ENCODE data around the gene TRIM7. TPM values are rescaled to one million over a fixed set of nuclear protein-coding genes. Genes with fewer than 3 reads are reported as not detected.

The TRIM7 gene
- total RNA-seq, 1 donor from 2014 or later: 6.4 TPM

DNA sequence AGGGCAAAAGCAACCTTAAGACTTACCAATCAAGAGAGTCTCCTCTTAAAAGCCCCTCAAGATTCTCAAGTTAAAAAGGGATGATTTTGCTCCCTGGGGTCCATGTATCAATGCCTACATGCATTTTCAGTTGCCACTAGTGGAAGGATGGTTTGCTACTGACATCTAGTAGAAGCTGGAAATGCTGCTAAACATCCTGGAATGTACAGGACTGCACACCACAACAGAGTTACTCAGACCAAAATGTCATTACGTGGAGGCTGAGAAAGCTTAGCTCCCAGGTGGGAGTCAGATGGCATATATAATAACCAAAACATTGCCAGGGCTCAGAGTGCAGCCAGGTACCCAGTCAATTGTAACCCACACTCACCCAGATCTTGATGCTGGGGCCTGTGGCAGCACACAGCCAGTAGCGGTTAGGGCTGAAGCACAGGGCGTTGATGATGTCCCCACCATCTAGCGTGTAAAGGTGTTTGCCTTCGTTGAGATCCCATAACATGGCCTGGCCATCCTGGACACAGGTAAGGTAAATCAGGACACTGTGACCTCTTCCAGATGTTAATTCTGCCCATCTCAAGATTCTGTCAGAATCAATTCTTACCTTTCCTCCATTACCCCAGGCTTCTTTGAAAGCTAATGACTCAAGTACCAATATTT lies 32.9 kb upstream of the TRIM7 start:
- DNase-seq: no peak
- Histone ChIP-seq H3K9me3 (replicated peaks) (no peaks in the 10 kb centered on the region), H3K4me1 (peaks cover 33% of the 10 kb centered on the region), H3K27me3 (ENCODE audit: low read depth) (no peaks in the 10 kb centered on the region), H3K27ac (replicated peaks) (no peak overlapping the region), H3K36me3 (peaks cover 93% of the 10 kb centered on the region), H3K4me3 (no peak overlapping the region)
- TF ChIP-seq, protein P1, sequence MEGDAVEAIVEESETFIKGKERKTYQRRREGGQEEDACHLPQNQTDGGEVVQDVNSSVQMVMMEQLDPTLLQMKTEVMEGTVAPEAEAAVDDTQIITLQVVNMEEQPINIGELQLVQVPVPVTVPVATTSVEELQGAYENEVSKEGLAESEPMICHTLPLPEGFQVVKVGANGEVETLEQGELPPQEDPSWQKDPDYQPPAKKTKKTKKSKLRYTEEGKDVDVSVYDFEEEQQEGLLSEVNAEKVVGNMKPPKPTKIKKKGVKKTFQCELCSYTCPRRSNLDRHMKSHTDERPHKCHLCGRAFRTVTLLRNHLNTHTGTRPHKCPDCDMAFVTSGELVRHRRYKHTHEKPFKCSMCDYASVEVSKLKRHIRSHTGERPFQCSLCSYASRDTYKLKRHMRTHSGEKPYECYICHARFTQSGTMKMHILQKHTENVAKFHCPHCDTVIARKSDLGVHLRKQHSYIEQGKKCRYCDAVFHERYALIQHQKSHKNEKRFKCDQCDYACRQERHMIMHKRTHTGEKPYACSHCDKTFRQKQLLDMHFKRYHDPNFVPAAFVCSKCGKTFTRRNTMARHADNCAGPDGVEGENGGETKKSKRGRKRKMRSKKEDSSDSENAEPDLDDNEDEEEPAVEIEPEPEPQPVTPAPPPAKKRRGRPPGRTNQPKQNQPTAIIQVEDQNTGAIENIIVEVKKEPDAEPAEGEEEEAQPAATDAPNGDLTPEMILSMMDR (IDR thresholded peaks at IDR 0.05; ENCODE audit: borderline replicate concordance): no peak
- intact Hi-C loops (cut with micrococcal nuclease): no loop called here

DNA sequence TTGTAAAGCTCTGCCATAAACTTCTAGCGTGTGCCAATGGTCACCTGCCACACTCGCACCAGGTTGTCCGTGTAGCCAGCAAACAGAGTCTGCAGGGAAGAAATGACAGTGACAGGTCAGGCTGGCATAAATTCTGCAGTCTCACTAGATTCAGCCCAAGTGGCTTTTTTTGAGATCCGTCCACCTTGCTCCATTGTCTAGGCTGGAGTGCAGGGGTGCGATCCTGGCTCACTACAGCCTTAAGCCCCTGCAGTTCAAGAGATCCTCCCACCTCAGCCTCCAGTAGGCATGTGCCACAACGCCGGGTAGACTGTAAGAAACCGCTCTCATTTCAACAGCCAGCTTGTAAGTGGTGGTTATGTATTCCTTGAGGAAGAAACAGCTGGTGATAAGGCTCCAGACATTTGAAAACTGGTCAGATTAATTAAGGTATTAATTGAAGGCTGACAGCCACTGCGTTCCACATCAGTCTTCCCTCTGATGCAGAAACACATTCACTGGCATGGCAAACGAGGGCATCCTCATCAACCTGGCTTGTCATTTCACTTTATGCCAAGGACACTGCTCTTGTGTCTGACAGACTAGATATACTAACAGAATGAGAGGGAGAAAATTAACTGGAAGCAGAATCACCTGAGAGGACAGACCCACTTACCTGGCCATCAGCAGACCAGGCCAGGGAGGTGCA lies 32.1 kb upstream of the TRIM7 start:
- H3K27ac ChIP-seq (replicated peaks): no peak overlapping the region
- TF ChIP-seq, protein P1 (IDR thresholded peaks at IDR 0.05; ENCODE audit: borderline replicate concordance): no peak
- H3K4me1 ChIP-seq: peaks cover 26% of the 10 kb centered on the region
- peaks cover 99% of the 10 kb centered on the region for H3K36me3 ChIP-seq
- H3K27me3 ChIP-seq (ENCODE audit: low read depth): no peaks in the 10 kb centered on the region
- H3K4me3 ChIP-seq: no peak overlapping the region
- intact Hi-C loops (cut with micrococcal nuclease): no loop called here
- no peaks in the 10 kb centered on the region for H3K9me3 ChIP-seq (replicated peaks)
- no peak for DNase-seq

DNA sequence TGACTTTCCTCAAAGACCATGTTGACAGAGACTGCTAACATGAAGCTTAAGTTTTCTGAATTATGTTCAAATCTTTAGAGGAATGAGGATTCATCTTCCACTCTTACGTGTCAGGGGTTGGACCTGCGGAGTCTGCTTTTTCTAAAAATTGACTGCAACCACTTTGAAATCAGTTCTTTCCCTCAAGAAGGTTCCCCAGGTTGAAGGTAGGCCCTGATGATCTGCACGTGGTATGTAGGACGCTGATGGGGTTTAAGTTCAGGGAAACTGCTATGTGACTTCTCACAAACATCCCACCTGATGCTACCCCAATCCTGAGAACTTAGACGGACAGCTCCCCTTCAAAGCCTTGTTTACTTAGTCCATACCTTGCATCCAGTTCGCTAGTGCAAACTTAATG lies 31.5 kb upstream of the TRIM7 start:
- H3K9me3 ChIP-seq (replicated peaks): no peaks in the 10 kb centered on the region
- no peak overlapping the region for H3K27ac ChIP-seq (replicated peaks)
- TF ChIP-seq, protein P1 (IDR thresholded peaks at IDR 0.05; ENCODE audit: borderline replicate concordance): no peak
- no peaks in the 10 kb centered on the region for H3K27me3 ChIP-seq (ENCODE audit: low read depth)
- no peak for DNase-seq
- H3K4me1 ChIP-seq: peaks cover 19% of the 10 kb centered on the region
- H3K36me3 ChIP-seq: peaks cover 99% of the 10 kb centered on the region
- no peak overlapping the region for H3K4me3 ChIP-seq
- intact Hi-C loops (cut with micrococcal nuclease): no loop called here

DNA sequence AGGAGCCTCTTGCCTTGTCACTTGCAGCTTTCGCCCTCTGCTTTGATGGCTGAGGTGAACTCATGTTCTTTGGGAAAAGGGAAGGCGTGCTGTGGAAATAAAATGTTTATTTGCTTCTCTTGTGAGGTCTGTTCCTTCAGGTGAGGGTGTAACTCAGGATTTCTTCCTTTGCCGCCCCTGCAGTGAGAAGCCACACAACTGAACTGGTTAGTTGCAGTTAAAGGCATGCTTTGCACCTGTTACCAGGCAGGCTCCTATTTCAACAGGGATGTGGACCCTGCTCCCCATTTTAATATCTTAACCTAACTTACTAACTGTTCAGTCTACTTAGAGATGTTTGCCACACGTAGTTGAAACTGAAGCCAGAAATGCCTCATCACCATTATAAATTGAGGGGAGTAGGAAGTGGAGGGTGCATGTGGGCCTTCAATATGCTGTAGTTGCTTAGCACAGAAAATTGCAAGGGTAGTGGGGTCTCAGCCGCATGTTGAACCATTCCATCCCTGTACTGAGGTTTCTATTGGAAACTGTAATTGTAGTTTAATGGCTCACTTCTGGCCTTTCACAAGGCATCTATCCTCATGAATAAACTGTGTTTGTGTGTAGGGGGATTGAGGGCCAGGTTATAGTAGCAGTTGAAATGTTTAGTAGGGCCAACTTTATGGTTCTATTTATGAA lies 30.8 kb upstream of the TRIM7 start:
- Histone ChIP-seq H3K27me3 (ENCODE audit: low read depth) (no peaks in the 10 kb centered on the region), H3K27ac (replicated peaks) (no peak overlapping the region), H3K36me3 (peaks cover 99% of the 10 kb centered on the region), H3K4me3 (no peak overlapping the region), H3K4me1 (peaks cover 13% of the 10 kb centered on the region), H3K9me3 (replicated peaks) (no peaks in the 10 kb centered on the region)
- intact Hi-C loops (cut with micrococcal nuclease): no loop called here
- TF ChIP-seq, protein P1 (IDR thresholded peaks at IDR 0.05; ENCODE audit: borderline replicate concordance): no peak
- DNase-seq: no peak

DNA sequence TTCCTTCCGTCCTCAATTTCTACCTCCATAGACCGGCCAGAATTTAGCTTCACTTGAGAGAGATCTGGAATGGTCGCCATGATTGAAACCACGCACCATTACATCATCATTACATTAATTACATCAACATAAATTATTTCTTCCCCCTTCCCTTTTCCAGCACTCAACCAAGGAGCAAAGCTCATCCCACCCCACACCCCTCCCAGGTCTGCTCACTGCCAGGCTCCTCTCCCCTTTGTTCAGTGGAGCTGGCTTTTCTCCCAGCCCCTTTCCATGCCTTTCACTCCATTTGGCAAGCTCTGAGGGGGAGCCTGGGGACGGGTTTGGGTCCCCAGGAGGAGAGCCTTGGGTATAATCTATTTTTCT lies 30.3 kb upstream of the TRIM7 start:
- H3K9me3 ChIP-seq (replicated peaks): no peaks in the 10 kb centered on the region
- no peak overlapping the region for H3K4me3 ChIP-seq
- TF ChIP-seq, protein P1 (IDR thresholded peaks at IDR 0.05; ENCODE audit: borderline replicate concordance): no peak
- DNase-seq: no peak
- no peaks in the 10 kb centered on the region for H3K27me3 ChIP-seq (ENCODE audit: low read depth)
- H3K27ac ChIP-seq (replicated peaks): no peak overlapping the region
- peaks cover 96% of the 10 kb centered on the region for H3K36me3 ChIP-seq
- peaks cover 8% of the 10 kb centered on the region for H3K4me1 ChIP-seq
- intact Hi-C loops (cut with micrococcal nuclease): no loop called here
